ENCODE results near the gene ST3GAL5. TPM values are rescaled to one million over a fixed set of nuclear protein-coding genes. Genes with fewer than 3 reads are reported as not detected.
"Not testable (repeated sequence)": the region's sequence is repeated elsewhere in the genome, so short reads cannot be mapped to it uniquely, and the experiment has no call there.

ST3GAL5 gene
- total RNA-seq, 1 experiment from 2014 or later: 55.0 TPM

DNA sequence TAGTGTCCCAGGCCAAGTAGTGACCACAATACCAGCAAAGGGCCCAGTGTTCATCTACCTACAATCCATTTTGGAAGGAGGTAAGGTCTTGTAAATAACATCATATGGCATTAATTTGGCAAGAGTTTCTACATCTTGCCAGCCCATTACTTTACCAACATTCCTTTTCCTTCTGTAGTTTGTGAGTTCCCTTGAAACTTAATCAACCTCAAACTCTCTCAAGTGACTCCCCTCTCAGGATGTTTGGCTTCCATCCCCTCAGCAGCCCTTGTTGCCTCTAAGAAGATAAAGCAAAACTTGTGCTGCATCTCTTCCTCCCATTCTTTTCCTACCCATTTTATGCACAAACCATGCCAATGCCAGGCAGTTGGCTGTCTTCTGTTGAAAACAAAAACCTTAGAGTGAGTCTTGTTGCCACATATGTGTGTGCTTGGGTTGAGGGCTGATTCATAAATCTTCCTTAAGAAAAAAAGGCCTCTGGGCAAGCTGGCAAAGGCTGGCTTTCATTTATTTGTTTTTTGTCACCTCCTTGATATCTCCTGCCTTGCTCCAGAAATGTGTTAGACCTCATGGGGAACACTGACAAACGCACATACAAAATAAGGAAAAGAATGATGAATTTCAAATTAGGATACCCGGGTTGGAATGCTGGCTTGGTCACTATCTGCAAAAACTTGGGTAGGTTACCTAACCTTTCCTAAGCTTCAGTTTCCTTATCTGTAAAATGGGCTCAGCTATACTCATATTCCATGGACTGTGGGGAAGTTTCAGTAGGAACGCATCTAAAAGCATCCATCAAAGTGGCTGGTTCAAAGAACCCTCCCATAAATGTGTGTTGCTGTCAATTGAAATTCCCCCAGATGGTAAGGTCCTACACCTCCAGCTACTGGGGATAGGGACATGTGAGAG, 29.4 kb upstream of the ST3GAL5 start:
- peak; percentile 27 for DNase-seq (ENCODE audit: low read depth)

DNA sequence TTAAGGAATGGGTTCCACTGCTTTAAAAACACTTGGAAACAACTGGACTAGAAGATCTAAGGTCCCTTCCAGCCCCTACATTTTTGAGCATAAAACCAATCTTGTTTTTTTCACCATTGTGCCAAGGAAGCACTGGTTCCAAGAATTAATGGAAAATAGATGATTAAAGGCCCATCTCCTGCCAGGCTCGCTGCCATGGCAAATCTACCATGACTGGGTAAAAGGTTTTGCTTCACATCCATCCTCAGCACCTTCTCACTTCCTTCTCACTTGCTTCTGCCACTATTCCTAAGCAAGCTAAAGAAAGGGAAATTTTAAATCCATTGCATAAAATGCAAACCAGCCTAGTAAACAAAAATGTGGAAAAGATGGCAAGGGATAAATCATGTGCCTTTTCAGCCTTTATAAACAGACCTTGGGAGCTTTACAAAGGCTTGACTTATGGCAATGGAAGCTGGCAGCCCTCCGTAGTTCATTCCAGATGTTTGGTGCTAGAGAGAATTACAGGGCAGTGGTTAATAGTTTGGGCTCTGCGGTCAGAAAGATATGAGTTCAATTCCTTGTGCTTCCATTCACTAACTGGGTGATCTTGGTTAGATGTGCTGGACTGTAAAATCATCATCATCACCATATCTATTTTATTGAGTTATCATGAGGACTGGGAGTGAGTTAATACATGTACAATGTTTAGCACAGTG, 27.0 kb upstream of the ST3GAL5 start:
- no peak for DNase-seq (ENCODE audit: low read depth)

DNA sequence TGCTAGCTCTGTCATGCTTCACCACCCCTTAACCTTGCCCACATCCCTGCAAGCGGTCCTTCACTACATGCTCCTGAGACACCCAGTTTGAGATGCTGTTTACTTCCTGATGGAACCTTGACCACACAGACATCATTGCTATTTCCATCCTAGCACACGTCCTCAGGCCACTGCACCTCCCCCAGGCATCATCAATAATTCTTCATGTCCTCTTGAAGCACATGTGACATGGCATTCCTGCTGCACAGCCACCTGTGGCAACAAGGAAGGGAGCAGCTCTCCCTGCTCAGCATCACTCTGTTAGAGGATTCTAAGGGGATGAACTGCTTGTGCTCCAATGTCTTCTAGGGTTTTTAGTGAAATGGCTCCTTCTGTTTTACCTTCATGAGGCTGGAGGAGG, 26.1 kb upstream of the ST3GAL5 start:
- no peak for DNase-seq (ENCODE audit: low read depth)

DNA sequence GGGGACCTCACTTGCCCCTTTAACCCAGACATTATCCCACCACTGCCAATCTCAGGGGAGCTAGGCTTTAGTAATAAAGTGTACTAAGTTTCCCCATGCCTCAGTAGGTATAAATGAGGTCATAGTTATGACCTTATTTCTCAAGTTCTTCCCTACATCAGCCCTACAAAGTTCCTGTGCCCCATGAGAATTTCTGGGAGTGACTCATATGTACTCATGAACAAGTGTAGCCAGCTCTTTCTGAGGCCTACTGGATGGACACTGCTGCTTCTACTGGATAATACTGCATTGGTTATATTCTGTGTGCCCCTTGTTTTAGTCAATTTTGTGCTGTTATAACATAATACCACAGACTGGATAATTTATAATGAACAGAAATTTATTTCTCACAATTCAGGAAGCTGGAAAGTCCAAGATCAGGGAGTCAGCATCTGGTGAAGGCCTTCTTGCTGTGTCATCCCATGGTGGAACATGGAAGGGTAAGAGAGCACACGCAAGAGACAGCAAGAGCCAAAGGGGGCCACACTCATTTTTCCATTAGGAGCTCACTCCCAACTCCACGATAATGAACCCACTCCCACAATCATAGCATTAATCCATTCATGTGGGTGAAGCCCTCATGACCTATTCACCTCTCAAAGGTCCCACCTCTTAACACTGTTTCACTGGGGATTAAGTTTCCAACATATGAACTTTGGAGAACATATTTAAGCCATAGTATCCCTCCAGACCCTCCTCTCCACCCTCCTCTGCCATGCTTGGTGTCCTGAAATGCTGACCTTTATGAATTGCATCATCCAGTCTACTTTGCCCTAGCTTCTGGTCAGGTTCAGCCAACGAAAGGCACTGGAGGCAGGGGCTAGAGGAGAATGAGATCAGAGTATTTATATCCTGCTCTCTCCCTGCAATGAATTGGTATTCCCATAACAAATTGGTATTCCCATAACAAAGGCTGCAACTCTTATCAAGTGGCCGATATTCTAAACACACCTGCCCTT, 25.4 kb upstream of the ST3GAL5 start:
- DNase-seq (ENCODE audit: low read depth): peak; percentile 92

DNA sequence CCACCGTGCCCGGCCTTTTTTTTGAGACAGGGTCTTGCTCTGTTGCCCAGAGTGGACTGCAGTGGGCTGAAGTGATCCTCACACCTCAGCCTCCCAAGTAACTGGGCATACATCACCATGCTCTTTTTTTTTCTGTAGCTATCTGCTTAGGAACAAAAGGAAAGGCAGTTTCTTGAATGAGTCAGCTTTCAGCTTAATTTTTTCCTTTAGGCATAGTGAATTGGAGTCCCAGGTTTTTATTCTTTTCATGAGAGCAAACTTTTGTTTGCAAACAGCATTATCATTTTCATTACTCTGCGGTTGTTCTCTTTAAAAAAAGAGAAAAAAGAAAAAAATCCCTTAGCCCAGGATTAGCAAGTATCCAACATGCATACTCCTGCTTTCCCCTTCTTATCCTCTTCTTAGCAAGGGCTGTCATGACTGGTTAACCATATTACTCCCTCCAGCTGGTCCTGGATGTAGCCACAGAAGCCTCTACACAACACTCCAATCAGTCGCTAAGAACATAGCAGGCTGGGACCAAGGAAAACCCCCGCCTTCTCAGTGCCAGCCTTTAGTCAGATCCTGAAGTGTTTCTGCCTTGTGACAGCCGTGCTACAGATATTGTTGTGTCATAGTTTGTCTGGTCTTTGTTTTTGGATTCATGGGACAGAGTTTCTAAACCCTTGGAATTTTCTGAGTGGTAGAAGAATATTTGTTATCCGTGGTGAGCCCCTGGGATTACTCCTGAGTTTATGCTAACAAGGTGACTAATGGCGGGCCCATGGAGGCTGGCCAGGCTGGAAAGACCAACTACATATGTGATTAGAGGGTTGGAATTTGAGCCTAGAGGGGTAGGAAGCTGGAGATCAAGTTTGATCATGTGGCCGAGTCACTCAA, 23.3 kb upstream of the ST3GAL5 start:
- DNase-seq (ENCODE audit: low read depth): peak; percentile 93

- DNase-seq (ENCODE audit: low read depth): no peak
These were observed 22.3 kb upstream of the ST3GAL5 start for GRCh38 chr2:85911097-85911496.

GRCh38 chr2:85909005-85909404, 20.2 kb upstream of the ST3GAL5 start:
- DNase-seq (ENCODE audit: low read depth): no peak

DNA sequence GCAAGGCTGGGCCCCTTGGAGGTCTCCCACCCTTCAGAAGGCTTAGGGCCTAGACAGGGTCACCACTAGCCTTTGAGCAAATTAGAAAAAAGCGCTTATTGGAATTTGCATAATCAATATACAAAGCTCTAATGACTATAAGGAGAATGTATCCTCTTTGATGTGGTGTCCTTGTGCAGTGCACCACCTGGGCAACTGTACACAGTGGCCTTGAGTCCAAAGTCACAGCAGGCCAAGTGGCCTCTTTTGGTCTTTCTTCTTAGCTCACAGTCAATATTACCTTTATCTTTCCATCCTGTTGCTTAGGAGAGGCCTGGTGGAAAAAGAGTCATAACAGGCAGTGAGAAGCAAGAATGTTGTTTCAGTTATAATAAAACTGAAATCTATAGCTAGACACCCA, 19.7 kb upstream of the ST3GAL5 start:
- no peak for DNase-seq (ENCODE audit: low read depth)

GRCh38 chr2:85907671-85908157, 18.9 kb upstream of the ST3GAL5 start:
- DNase-seq (ENCODE audit: low read depth): peak; percentile 49

DNA sequence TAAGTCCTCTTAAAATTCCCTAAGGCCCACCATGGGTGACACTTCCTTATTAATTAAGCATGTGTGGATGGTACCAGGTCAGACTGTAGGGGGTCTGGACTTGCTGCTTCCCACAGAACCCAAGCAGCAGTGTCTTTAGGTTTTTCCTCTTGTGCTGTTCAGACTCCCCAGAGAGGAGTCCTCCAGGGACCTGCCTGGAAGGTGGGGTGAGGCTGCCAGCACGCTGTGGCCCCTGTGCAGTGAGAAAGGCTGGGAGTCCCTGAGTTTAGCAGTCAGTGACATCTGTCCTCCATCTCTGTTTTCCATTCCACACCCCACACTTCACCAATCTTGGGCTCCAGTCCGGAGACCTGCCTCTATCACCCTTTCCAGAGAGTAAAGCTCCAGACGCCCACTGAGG, 18.0 kb upstream of the ST3GAL5 start:
- no peak for DNase-seq (ENCODE audit: low read depth)

DNA sequence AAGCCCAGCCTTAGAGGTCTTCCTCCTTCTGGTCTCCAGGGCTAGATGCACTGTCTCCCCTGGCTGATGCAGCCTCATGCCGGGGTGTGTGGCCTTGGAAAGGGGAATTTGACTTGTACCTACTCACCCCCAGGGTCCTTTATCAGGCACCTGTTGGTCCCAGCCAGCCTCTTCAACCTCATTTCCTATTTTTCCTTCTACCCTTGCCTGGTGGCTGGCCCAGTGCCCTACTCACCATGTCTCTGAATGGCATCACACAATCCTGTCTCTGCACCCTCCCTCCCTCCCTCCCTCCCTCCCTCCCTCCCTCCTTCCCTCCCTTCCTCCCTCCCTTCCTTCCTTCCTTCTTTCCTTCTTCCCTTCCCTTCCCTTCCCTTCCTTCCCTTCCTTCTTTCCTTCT, 17.1 kb upstream of the ST3GAL5 start:
- DNase-seq (ENCODE audit: low read depth): no peak

DNA sequence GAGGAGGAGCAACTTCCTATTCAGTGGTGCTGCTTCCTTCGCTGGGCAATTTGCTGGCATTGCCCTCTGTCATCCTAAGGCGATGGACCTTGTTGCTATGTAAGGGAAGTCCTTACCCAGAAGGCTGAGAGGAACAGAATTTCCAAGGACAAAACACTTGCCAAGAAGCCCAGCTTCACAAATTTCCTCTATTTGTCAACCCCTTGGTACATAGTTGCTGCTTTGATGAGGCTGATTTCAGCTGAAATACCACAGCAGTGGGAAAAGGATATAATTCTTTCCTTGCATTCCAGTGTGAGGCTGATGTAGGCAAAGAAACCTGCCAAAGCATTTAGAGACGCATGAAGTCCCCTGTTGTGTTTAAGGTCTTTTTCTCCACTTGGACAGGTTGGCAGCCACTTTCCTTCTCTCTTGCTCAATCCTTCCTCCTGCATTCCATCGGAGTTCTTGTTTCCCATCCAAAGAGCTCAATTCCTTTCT, 16.4 kb upstream of the ST3GAL5 start:
- DNase-seq (ENCODE audit: low read depth): no peak

- no peak for DNase-seq (ENCODE audit: low read depth)
These were observed 15.1 kb upstream of the ST3GAL5 start for GRCh38 chr2:85903849-85904248.

DNA sequence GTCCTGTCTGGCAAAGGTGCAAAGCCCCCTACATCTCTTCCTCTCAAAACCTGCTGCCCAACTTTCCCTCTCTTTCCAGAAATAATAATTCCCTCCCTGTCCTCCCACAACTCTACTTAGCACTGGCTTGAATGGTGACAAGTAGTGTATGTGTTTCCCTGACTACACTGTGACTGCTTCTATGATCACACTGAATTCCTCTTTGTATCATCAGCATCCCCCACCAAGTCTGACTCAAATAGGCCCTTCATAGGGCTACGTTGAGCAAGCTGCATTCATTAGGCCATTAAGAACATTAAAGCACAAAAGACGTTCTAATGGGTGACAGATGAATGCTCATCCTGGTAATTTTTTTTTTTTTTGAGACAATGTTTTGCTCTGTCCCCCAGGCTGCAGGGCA, 13.7 kb upstream of the ST3GAL5 start:
- DNase-seq (ENCODE audit: low read depth): no peak

GRCh38 chr2:85901155-85901554, 12.4 kb upstream of the ST3GAL5 start:
- no peak for DNase-seq (ENCODE audit: low read depth)

DNA sequence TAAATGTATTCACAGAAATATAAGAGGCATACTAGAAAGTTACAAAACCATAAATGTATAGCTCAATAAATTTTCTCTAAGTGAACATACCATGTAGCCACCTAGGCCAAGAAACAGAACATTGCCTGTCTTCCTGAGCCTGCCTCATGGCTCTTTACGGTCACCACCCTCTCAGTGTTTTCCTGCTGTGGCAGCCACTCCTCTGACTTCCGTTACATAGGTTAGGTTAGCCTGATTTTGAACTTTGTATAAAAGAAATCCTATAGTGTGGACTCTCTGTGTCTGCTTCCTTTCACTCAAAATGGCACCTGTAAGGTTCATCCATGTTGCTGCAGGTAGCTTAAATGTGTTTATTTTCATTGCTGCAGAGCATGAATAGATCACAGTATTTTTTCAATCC, 11.6 kb upstream of the ST3GAL5 start:
- DNase-seq (ENCODE audit: low read depth): no peak

DNA sequence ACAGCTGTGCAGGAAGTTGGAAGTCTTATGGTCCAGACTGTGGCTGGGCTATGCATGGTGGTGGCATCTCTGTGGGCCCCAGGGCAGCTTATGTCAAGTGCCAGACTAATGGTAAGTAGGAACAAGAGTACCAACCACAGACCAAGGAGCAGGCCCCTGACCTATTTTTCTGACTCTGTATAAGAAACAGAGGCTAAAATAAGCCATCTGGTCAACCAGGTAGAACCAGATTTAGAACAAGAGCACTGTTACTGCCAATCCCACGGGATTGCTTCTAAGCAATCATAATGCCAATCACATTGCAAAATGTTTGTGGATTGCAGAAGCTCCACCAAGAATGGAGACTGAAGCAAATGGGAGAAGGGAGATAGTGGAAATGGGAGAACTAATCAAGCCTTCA, 11.1 kb upstream of the ST3GAL5 start:
- DNase-seq (ENCODE audit: low read depth): no peak

DNA sequence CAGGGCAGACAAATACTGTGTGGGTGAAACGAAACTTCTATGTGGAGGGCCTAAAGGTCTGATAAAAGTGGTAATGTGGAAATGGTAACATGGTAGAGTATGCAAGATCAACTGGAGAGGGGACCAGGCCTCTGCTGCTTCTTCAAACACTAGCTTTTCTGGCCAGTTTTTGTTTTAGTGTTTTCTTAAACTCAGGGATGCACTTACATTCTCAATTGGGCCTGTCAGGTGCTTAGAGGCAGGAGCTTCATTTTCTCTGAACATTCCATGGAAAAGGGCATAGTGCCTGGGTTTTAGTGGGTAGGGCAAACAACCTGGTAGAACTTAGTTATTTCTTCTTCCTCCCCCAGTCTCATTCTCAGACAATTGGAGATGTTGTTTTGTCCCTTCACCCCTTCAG, 10.5 kb upstream of the ST3GAL5 start:
- no peak for DNase-seq (ENCODE audit: low read depth)

DNA sequence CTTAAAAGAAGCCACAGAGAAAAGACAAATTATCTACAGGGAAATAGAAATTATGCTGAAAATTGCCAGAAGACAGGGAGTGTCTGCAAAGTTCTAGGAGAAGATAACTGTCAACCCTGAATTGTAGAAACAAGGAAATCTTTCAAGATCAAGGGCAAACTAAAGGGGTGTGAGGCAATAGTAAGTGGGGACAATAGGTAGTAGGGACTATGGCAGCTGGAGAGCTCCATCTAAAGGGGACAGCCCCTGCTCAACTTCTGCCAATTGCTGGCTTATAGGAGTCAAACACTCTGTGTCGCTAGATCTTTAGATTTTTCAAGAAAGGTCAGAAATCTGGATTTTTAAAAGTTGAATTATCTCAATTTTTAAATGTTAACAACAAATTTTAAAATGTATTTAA, 10.1 kb upstream of the ST3GAL5 start:
- DNase-seq (ENCODE audit: low read depth): no peak

- not testable (repeated sequence) for DNase-seq (ENCODE audit: low read depth)
These were observed 5.9 kb upstream of the ST3GAL5 start for GRCh38 chr2:85894554-85895278.

Measured in LHCN-M2 (cell line).